CD14-positive monocyte (primary cell): ENCODE measurements around the gene MYH9. TPM values are rescaled to one million over a fixed set of nuclear protein-coding genes. Genes with fewer than 3 reads are reported as not detected.

Experiments
- DNase-seq, 3 donors: peaks; one replicate each; pipeline ENCODE4 v3.0.0-alpha.2; 2011 to 2022
- H2AFZ ChIP-seq: 2 replicates; pipeline ENCODE4 v1.6.0; 2012; ENCODE audit warnings: mild to moderate bottlenecking, low read depth, low read length, inconsistent platforms; ENCODE audit not compliant: insufficient read depth, poor library complexity, severe bottlenecking
- H3K27ac ChIP-seq, 2 donors: 1 replicate in 1 of 2; 2 replicates in 1 of 2; pipeline ENCODE4 v1.5.1; 2012 to 2013; ENCODE audit warnings: low read length in 2 of 2, control low read depth in 1 of 2, inconsistent platforms in 1 of 2, low read depth in 1 of 2, mild to moderate bottlenecking in 1 of 2
- H3K27me3 ChIP-seq, 2 donors: one replicate each; pipeline versions ENCODE4 v1.6.0 to v1.6.1; 2011 to 2013; ENCODE audit warnings: low read length in 2 of 2; ENCODE audit not compliant: control insufficient read depth in 2 of 2, insufficient read depth in 2 of 2
- H3K36me3 ChIP-seq, 2 donors: replicated peaks in 1 of 2; 1 replicate in 1 of 2; 2 replicates in 1 of 2; pipeline versions ENCODE4 v1.5.1 to v1.6.1; 2012 to 2013; ENCODE audit warnings: low read length in 2 of 2, control low read depth in 1 of 2, inconsistent platforms in 1 of 2, mild to moderate bottlenecking in 1 of 2; ENCODE audit not compliant: insufficient read depth in 2 of 2, control insufficient read depth in 1 of 2
- H3K4me1 ChIP-seq, 2 donors: 1 replicate in 1 of 2; 2 replicates in 1 of 2; pipeline versions ENCODE4 v1.5.1 to v1.6.1; 2012 to 2013; ENCODE audit warnings: low read length in 2 of 2, control low read depth in 1 of 2, inconsistent platforms in 1 of 2, mild to moderate bottlenecking in 1 of 2, moderate library complexity in 1 of 2; ENCODE audit not compliant: insufficient read depth in 2 of 2, control insufficient read depth in 1 of 2
- H3K4me2 ChIP-seq: replicated peaks from 2 replicates; pipeline ENCODE3; 2012; ENCODE audit warnings: low read length, moderate library complexity, mild to moderate bottlenecking; ENCODE audit not compliant: poor library complexity, severe bottlenecking; ENCODE audit errors: extremely low read depth
- H3K4me3 ChIP-seq, 3 experiments: fragments of 200-600 bp in 1 of 3; sonication (generic) in 1 of 3; replicated peaks in 1 of 3; 1 replicate in 2 of 3; 2 replicates in 1 of 3; pipeline ENCODE4 v1.5.1; 2011 to 2013; ENCODE audit warnings: low read length in 3 of 3, mild to moderate bottlenecking in 3 of 3, control low read depth in 2 of 3, low read depth in 2 of 3, inconsistent platforms in 1 of 3, moderate library complexity in 1 of 3
- H3K79me2 ChIP-seq: 2 replicates; pipeline ENCODE4 v1.6.0; 2012; ENCODE audit warnings: mild to moderate bottlenecking, control low read depth, inconsistent platforms, low read length, moderate library complexity; ENCODE audit not compliant: insufficient read depth
- H3K9ac ChIP-seq: 2 replicates; pipeline ENCODE4 v1.6.0; 2017; ENCODE audit warnings: low read length, mild to moderate bottlenecking; ENCODE audit not compliant: insufficient read depth, poor library complexity, severe bottlenecking
- H3K9me3 ChIP-seq, 2 donors: replicated peaks in 1 of 2; 1 replicate in 1 of 2; 2 replicates in 1 of 2; pipeline versions ENCODE4 v1.5.1 to v1.6.1; 2012 to 2013; ENCODE audit warnings: low read length in 2 of 2, control low read depth in 1 of 2; ENCODE audit not compliant: control insufficient read depth in 1 of 2, insufficient read depth in 1 of 2
- H4K20me1 ChIP-seq: 2 replicates; pipeline ENCODE4 v1.6.0; 2012; ENCODE audit warnings: mild to moderate bottlenecking, low read length, control low read depth, moderate library complexity; ENCODE audit not compliant: insufficient read depth
- H3K27ac Mint-ChIP-seq, 7 donors: one replicate each; pipeline ENCODE4 v1.8.0; 2020; ENCODE audit warnings: mild to moderate bottlenecking in 7 of 7, mixed read lengths in 7 of 7, moderate library complexity in 6 of 7, inconsistent platforms in 2 of 7
- H3K27me3 Mint-ChIP-seq, 3 donors: one replicate each; pipeline ENCODE4 v1.8.0; 2021 to 2022; ENCODE audit warnings: low read depth in 3 of 3, mild to moderate bottlenecking in 3 of 3, mixed read lengths in 3 of 3, moderate library complexity in 3 of 3, inconsistent platforms in 1 of 3
- H3K36me3 Mint-ChIP-seq, 2 donors: one replicate each; pipeline ENCODE4 v1.8.0; 2020; ENCODE audit warnings: mixed read lengths in 2 of 2, inconsistent platforms in 1 of 2, mild to moderate bottlenecking in 1 of 2
- H3K4me1 Mint-ChIP-seq: one replicate; pipeline ENCODE4 v1.8.0; 2020; ENCODE audit warnings: mild to moderate bottlenecking, mixed read lengths
- H3K4me3 Mint-ChIP-seq, 2 donors: one replicate each; pipeline ENCODE4 v1.8.0; 2020; ENCODE audit warnings: mild to moderate bottlenecking in 2 of 2, mixed read lengths in 2 of 2, moderate library complexity in 1 of 2
- H3K9me3 Mint-ChIP-seq, 7 donors: one replicate each; pipeline ENCODE4 v1.8.0; 2020 to 2022; ENCODE audit warnings: mixed read lengths in 7 of 7, mild to moderate bottlenecking in 6 of 7, moderate library complexity in 6 of 7, inconsistent platforms in 2 of 7
- CTCF ChIP-seq: fragments of 200-600 bp; IDR thresholded peaks from one replicate; pipeline ENCODE4 v1.8.0; 2022; ENCODE audit warnings: antibody characterized with exemption, mild to moderate bottlenecking
- WGBS: methylation state at CpG from one replicate; pipeline ENCODE4 v1.1.5; 2013; ENCODE audit warnings: missing lambda C conversion rate; ENCODE audit not compliant: insufficient coverage; 5-methylcytosine and 5-hydroxymethylcytosine counted together
- intact Hi-C, 2 donors: fragments of 100-400 bp; cut with micrococcal nuclease; formaldehyde crosslinking; loops; one replicate each; pipeline versions ENCODE4 v1.15.0 to v1.15.1; 2023
- polyA plus RNA-seq, 3 donors: library from polyadenylated mRNA; depleted of rRNA in 1 of 3; unstranded in 2 of 3; stranded (reverse) in 1 of 3; fragments of 300-500 nt in 2 of 3; fragments of >200 nt in 1 of 3; fragmentation: Illumina TruSeq in 2 of 3; gene quantifications; 1 replicate in 2 of 3; 2 replicates in 1 of 3; pipeline ENCODE4 v1.2.3, GENCODE V29; 2012 to 2021
- small RNA-seq: library from RNA; depleted of rRNA; stranded (forward); fragments of <200 nt; gene quantifications from one replicate; pipeline ENCODE3, GENCODE V24; 2012; ENCODE audit warnings: low read depth; ENCODE audit not compliant: insufficient read length

The MYH9 gene
- polyA plus RNA-seq, 3 donors = 35.6 to 163 (median 79.5) TPM

GRCh38 chr22:36232715-36233401 lies 154.9 kb downstream of the MYH9 start:
- H3K9me3 Mint-ChIP-seq = peaks cover 0 to 4% (median 0%) of the 10 kb centered on the region in 7 donors
- no peak overlapping the region for H2AFZ ChIP-seq
- no peak overlapping the region for H3K4me3 ChIP-seq
- H3K4me1 Mint-ChIP-seq = peaks cover 40% of the 10 kb centered on the region
- H3K27ac Mint-ChIP-seq = peak overlapping the region in 4 of 7 donors; percentile 3 to 72 (median 28)
- H4K20me1 ChIP-seq = peaks cover 51% of the 10 kb centered on the region
- DNase-seq = peak in 1 of 3 donors; percentile 23
- H3K9me3 ChIP-seq = no peaks in the 10 kb centered on the region
- no peaks in the 10 kb centered on the region for H3K27me3 Mint-ChIP-seq
- no peak for TF ChIP-seq CTCF
- no peak overlapping the region for H3K4me2 ChIP-seq
- peak overlapping the region in 1 of 2 donors; percentile 9 for H3K27ac ChIP-seq
- no peak overlapping the region for H3K4me3 Mint-ChIP-seq
- H3K36me3 Mint-ChIP-seq = peaks cover 89 to 92% of the 10 kb centered on the region in 2 donors
- H3K27me3 ChIP-seq = no peaks in the 10 kb centered on the region
- H3K79me2 ChIP-seq = peaks cover 25% of the 10 kb centered on the region
- H3K4me1 ChIP-seq = peaks cover 8 to 21% of the 10 kb centered on the region in 2 donors
- H3K36me3 ChIP-seq = peaks cover 56 to 91% of the 10 kb centered on the region in 2 donors
- no peak overlapping the region for H3K9ac ChIP-seq
- intact Hi-C loops = loop anchor here in 1 of 2 donors (5.0 kb wide), 1 partner anchor 36 kb away; no protein-coding TSS in a partner anchor
- 46% methylated on average over 6 of the region's 13 CpGs for WGBS

Small RNA genes lying within 50 kb of the gene (small RNA-seq; reads per million reads assigned to genes)
- gene MIR6819 = not detected

Other genes starting within 250 kb of the MYH9 start
- gene APOL3, start 227.2 kb downstream of the MYH9 start, polyA plus RNA-seq = 10 to 100 TPM; 39.9 to 97.0 (median 61.3) TPM
- gene APOL4, start 186.2 kb downstream of the MYH9 start, polyA plus RNA-seq = 1 to 10 TPM in 1 of 3 donors, under 1 TPM in 2; 0.51 to 1.4 (median 0.71) TPM
- gene APOL2, start 148.4 kb downstream of the MYH9 start, polyA plus RNA-seq = 10 to 100 TPM; 12.6 to 47.0 (median 13.2) TPM
- gene APOL1, start 134.8 kb downstream of the MYH9 start, polyA plus RNA-seq = 1 to 10 TPM; 3.4 to 7.5 (median 6.1) TPM
- gene TXN2, start 93.7 kb upstream of the MYH9 start, polyA plus RNA-seq = 100 to 1,000 TPM in 2 of 3 donors, 10 to 100 TPM in 1; 79.8 to 141 (median 140) TPM
- gene FOXRED2, start 119.1 kb upstream of the MYH9 start, polyA plus RNA-seq = 1 to 10 TPM; 1.5 to 2.0 (median 1.9) TPM
- 100 to 1,000 TPM; 102 to 244 (median 122) TPM for gene EIF3D, start 141.2 kb upstream of the MYH9 start, polyA plus RNA-seq